SK-N-SH (cell line): ENCODE measurements around the gene GAB2. TPM values are rescaled to one million over a fixed set of nuclear protein-coding genes. Genes with fewer than 3 reads are reported as not detected.

Experiments used
- CTCF ChIA-PET: fragments of 300-600, 350-600 bp; formaldehyde crosslinking; extraction: SDS; loops from one replicate; lab custom pipeline; 2021; lab: Yijun Ruan, JAX
- POLR2A ChIA-PET: fragments of 350-600 bp; sonication (Branson Sonifier 250); formaldehyde crosslinking; extraction: SDS; loops from one replicate; lab custom pipeline; 2020; ENCODE audit warnings: antibody characterized with exemption, inconsistent platforms; lab: Yijun Ruan, JAX
- DNase-seq: peaks from one replicate; pipeline ENCODE4 v3.0.0; 2012
- H2AFZ ChIP-seq: fragments of 200-600 bp; sonication (generic); 2 replicates; pipeline ENCODE4 v1.8.1; 2016; ENCODE audit warnings: antibody characterized with exemption, mild to moderate bottlenecking, low read depth
- H3F3A ChIP-seq: fragments of 200-600 bp; sonication (generic); replicated peaks from 2 replicates; pipeline ENCODE3; 2016; ENCODE audit warnings: antibody characterized with exemption, mild to moderate bottlenecking; ENCODE audit not compliant: insufficient read depth
- H3K27ac ChIP-seq, 2 experiments: fragments of 200-500 bp in 1 of 2; fragments of 200-600 bp in 1 of 2; sonication (Bioruptor generic) in 1 of 2; sonication (generic), shearing (Covaris generic) in 1 of 2; 2 replicates each; pipeline versions ENCODE4 v1.5.1 to v1.6.1; 2014 to 2016; ENCODE audit warnings: low read depth in 2 of 2, inconsistent platforms in 1 of 2, low read length in 1 of 2, mild to moderate bottlenecking in 1 of 2, mixed read lengths in 1 of 2
- H3K27me3 ChIP-seq: fragments of 200-600 bp; sonication (generic), shearing (Covaris generic); 2 replicates; pipeline ENCODE4 v1.6.1; 2016; ENCODE audit warnings: mixed run types; ENCODE audit not compliant: insufficient read depth
- H3K36me3 ChIP-seq, 2 experiments: fragments of 200-500 bp in 1 of 2; fragments of 200-600 bp in 1 of 2; sonication (Bioruptor generic) in 1 of 2; sonication (generic) in 1 of 2; replicated peaks in 1 of 2; 2 replicates each; pipeline versions ENCODE3 to v1.5.1; 2014 to 2016; ENCODE audit warnings: low read length in 1 of 2, mild to moderate bottlenecking in 1 of 2; ENCODE audit not compliant: insufficient read depth in 2 of 2, control insufficient read depth in 1 of 2
- H3K4me1 ChIP-seq, 2 experiments: fragments of 200-500 bp in 1 of 2; fragments of 200-600 bp in 1 of 2; sonication (Bioruptor generic) in 1 of 2; sonication (generic), shearing (Covaris generic) in 1 of 2; 2 replicates each; pipeline versions ENCODE4 v1.5.1 to v1.6.1; 2014 to 2016; ENCODE audit warnings: low read depth in 1 of 2, low read length in 1 of 2, mixed run types in 1 of 2; ENCODE audit not compliant: insufficient read depth in 2 of 2, control insufficient read depth in 1 of 2
- H3K4me2 ChIP-seq: fragments of 200-600 bp; sonication (generic), shearing (Covaris generic); 2 replicates; pipeline ENCODE4 v1.6.1; 2017; ENCODE audit warnings: mixed run types
- H3K4me3 ChIP-seq, 2 experiments: fragments of 200-500 bp in 1 of 2; fragments of 200-600 bp in 1 of 2; sonication (Bioruptor generic) in 1 of 2; sonication (generic), shearing (Covaris generic) in 1 of 2; 2 replicates each; pipeline versions ENCODE4 v1.5.1 to v1.8.1; 2014 to 2016; ENCODE audit warnings: low read depth in 2 of 2, inconsistent platforms in 1 of 2, low read length in 1 of 2, mild to moderate bottlenecking in 1 of 2, mixed read lengths in 1 of 2, moderate library complexity in 1 of 2
- H3K79me2 ChIP-seq: fragments of 200-600 bp; sonication (generic); 2 replicates; pipeline ENCODE4 v1.8.1; 2017; ENCODE audit warnings: mild to moderate bottlenecking; ENCODE audit not compliant: insufficient read depth
- H3K9ac ChIP-seq: fragments of 200-600 bp; sonication (generic); 2 replicates; pipeline ENCODE4 v1.6.1; 2017; ENCODE audit warnings: mixed run types
- H3K9me2 ChIP-seq: fragments of 200-600 bp; sonication (generic); 2 replicates; pipeline ENCODE4 v1.6.1; 2017; ENCODE audit warnings: mixed run types
- H3K9me3 ChIP-seq: fragments of 200-600 bp; sonication (generic); 2 replicates; pipeline ENCODE4 v1.6.1; 2017; ENCODE audit warnings: mixed run types, mild to moderate bottlenecking, moderate library complexity
- H4K20me1 ChIP-seq: fragments of 200-600 bp; sonication (generic); 2 replicates; pipeline ENCODE4 v1.6.1; 2017; ENCODE audit warnings: mild to moderate bottlenecking, mixed run types; ENCODE audit not compliant: insufficient read depth
- CTCF ChIP-seq: fragments of 200-600 bp; sonication (generic); IDR thresholded peaks from 2 replicates; pipeline ENCODE4 v1.6.1; 2017; ENCODE audit warnings: antibody characterized with exemption, mild to moderate bottlenecking, moderate library complexity
- ELF1 ChIP-seq: IDR thresholded peaks from 2 replicates; pipeline ENCODE4 v1.4.0; 2012
- EZH2phosphoT487 ChIP-seq: fragments of 200-600 bp; sonication (generic); IDR thresholded peaks from 2 replicates; pipeline ENCODE4 v1.6.1; 2017; ENCODE audit warnings: low read depth, mixed run types, mild to moderate bottlenecking, antibody characterized with exemption, moderate library complexity, borderline replicate concordance
- FOXJ3 ChIP-seq: sonication (generic); formaldehyde crosslinking; IDR thresholded peaks from 2 replicates; pipeline ENCODE4 v1.5.1; 2020; ENCODE audit warnings: mild to moderate bottlenecking, missing genetic modification reagents
- FOXM1 ChIP-seq: IDR thresholded peaks from 2 replicates; pipeline ENCODE4 v1.4.0; 2012; ENCODE audit warnings: low read depth, mild to moderate bottlenecking
- GABPA ChIP-seq: IDR thresholded peaks from 2 replicates; pipeline ENCODE4 v1.4.0; 2012; ENCODE audit warnings: low read depth, mild to moderate bottlenecking
- GATA2 ChIP-seq: sonication (generic); formaldehyde crosslinking; IDR thresholded peaks from 2 replicates; pipeline ENCODE4 v1.5.0; 2020; ENCODE audit warnings: mild to moderate bottlenecking, missing genetic modification reagents
- JUND ChIP-seq: IDR thresholded peaks from 2 replicates; pipeline ENCODE4 v1.4.0; 2012
- MXI1 ChIP-seq: IDR thresholded peaks from 2 replicates; pipeline ENCODE4 v1.6.1; 2012; ENCODE audit warnings: mild to moderate bottlenecking, low read depth, low read length, improper control_type of control experiment
- NFIC ChIP-seq: IDR thresholded peaks from 2 replicates; pipeline ENCODE4 v1.4.0; 2012; ENCODE audit warnings: borderline replicate concordance
- NRF1 ChIP-seq: IDR thresholded peaks from 2 replicates; pipeline ENCODE4 v1.6.1; 2012; ENCODE audit warnings: low read depth, mild to moderate bottlenecking, low read length
- PBX3 ChIP-seq: IDR thresholded peaks from 2 replicates; pipeline ENCODE4; 2012
- RCOR1 ChIP-seq: fragments of 150-350 bp; IDR thresholded peaks from 2 replicates; pipeline ENCODE4 v1.6.1; 2017; ENCODE audit warnings: antibody characterized with exemption, low read length
- RFX5 ChIP-seq: IDR thresholded peaks from 2 replicates; pipeline ENCODE4 v1.6.1; 2012; ENCODE audit warnings: mild to moderate bottlenecking, improper control_type of control experiment, low read length
- SIN3A ChIP-seq: IDR thresholded peaks from 2 replicates; pipeline ENCODE4 v1.6.1; 2012; ENCODE audit warnings: low read depth, mild to moderate bottlenecking, low read length, moderate library complexity, borderline replicate concordance
- TAF1 ChIP-seq: IDR thresholded peaks from 2 replicates; pipeline ENCODE4 v1.6.1; 2012; ENCODE audit warnings: low read depth, mild to moderate bottlenecking, low read length, moderate library complexity, borderline replicate concordance
- TCF12 ChIP-seq: IDR thresholded peaks from 2 replicates; pipeline ENCODE4 v1.4.0; 2012
- TEAD4 ChIP-seq: IDR thresholded peaks from 2 replicates; pipeline ENCODE4 v1.4.0; 2012; ENCODE audit warnings: mild to moderate bottlenecking, borderline replicate concordance; ENCODE audit not compliant: insufficient read depth
- YY1 ChIP-seq: IDR thresholded peaks from 2 replicates; pipeline ENCODE4 v1.4.0; 2012; ENCODE audit warnings: low read depth, mild to moderate bottlenecking
- ZBTB33 ChIP-seq: IDR thresholded peaks from 2 replicates; pipeline ENCODE4 v1.4.0; 2012; ENCODE audit warnings: low read depth, borderline replicate concordance
- WGBS: methylation state at CpG from one replicate; pipeline ENCODE4 v1.1.6; 2017; ENCODE audit warnings: low lambda C conversion rate; 5-methylcytosine and 5-hydroxymethylcytosine counted together
- polyA plus RNA-seq, 3 experiments: library from polyadenylated mRNA; depleted of rRNA; stranded (reverse); fragments of >200 nt; gene quantifications; 2 replicates each; pipeline ENCODE4 v1.2.3, GENCODE V29; 2012

GAB2 gene
- polyA plus RNA-seq, 1 of the 3 experiments (the other 2 are of a cell fraction), result 5.6 TPM

- no peak for TF ChIP-seq CTCF
- TF ChIP-seq GABPA, result no peak
- no peak for TF ChIP-seq TEAD4
- no peak for TF ChIP-seq ELF1
- TF ChIP-seq ZBTB33, result no peak
- no peak for TF ChIP-seq RFX5
- no peak for TF ChIP-seq TAF1
- TF ChIP-seq MXI1, result no peak
- TF ChIP-seq FOXJ3 (CRISPR knock-in tag), result no peak
- TF ChIP-seq RCOR1, result no peak
Measured at GRCh38 chr11:78405805-78406204, 11.8 kb downstream of the GAB2 start (continued).

- Histone ChIP-seq H2AFZ (no peak overlapping the region), H3K4me1 (peaks cover 3 to 6% of the 10 kb centered on the region in 2 experiments; a peak in 1 of 4 replicates), H3K36me3 (peaks cover 0 to 5% of the 10 kb centered on the region in 2 experiments), H3K27ac (no peak overlapping the region), H3K4me2 (no peak overlapping the region), H3K9me2 (no peaks in the 10 kb centered on the region), H3K9me3 (peaks cover 7% of the 10 kb centered on the region), H3K9ac (no peak overlapping the region), H3K79me2 (peaks cover 43% of the 10 kb centered on the region), H3F3A (no peaks in the 10 kb centered on the region), H3K4me3 (no peak overlapping the region), H4K20me1 (no peaks in the 10 kb centered on the region), H3K27me3 (no peaks in the 10 kb centered on the region)
- POLR2A ChIA-PET, result no interaction called here
- TF ChIP-seq PBX3 (no peak), TCF12 (no peak), YY1 (no peak), SIN3A (no peak), MXI1 (no peak), FOXM1 (no peak), JUND (no peak), ZBTB33 (no peak), GATA2 (no peak), CTCF (no peak), NRF1 (no peak), TEAD4 (no peak), NFIC (no peak), EZH2phosphoT487 (no peak)
- CTCF ChIA-PET, result interaction anchor here (0.7 to 1.1 kb wide), 3 partner anchors 11 to 22 kb away, joined by 3 read pairs; no protein-coding TSS in a partner anchor
- WGBS, result 72% methylated on average over 2 of the region's 2 CpGs
- DNase-seq, result no peak
Measured at GRCh38 chr11:78403781-78404180, 13.8 kb downstream of the GAB2 start.
